Measurements from ENCODE around the gene RPAP3. TPM values are rescaled to one million over a fixed set of nuclear protein-coding genes. Genes with fewer than 3 reads are reported as not detected.

RPAP3 gene
- total RNA-seq (2022; extraction: Qiagen RNA extraction; ENCODE audit: low read depth), result 26.3 to 74.9 TPM (median 42.0 TPM) in 5 replicates

GRCh38 chr12:47705566-47706425 lies at the start of gene RPAP3:
TSS of gene RPAP3 (minus strand) at chr12:47706030. CDS start at chr12:47702840, 3,190 bp downstream.

GRCh38 chr12:47725091-47725772 lies 19.4 kb upstream of the RPAP3 start, which contains the start of gene ENDOU:
TSS of gene ENDOU (minus strand) at chr12:47725490. CDS start at chr12:47725413, 77 bp downstream.

Other genes with a start within 250 kb of the RPAP3 start
- 0.18 TPM in 1 of 5 replicates, not detected in the others for gene ENDOU, start 19.5 kb upstream of the RPAP3 start, total RNA-seq (2022; extraction: Qiagen RNA extraction; ENCODE audit: low read depth)
- gene RAPGEF3, start 52.9 kb upstream of the RPAP3 start, total RNA-seq (2022; extraction: Qiagen RNA extraction; ENCODE audit: low read depth), result 0.47 to 0.98 TPM (median 0.54 TPM) in 5 replicates
- 17.4 to 30.3 TPM (median 29.0 TPM) in 5 replicates for gene SLC48A1, start 67.2 kb upstream of the RPAP3 start, total RNA-seq (2022; extraction: Qiagen RNA extraction; ENCODE audit: low read depth)
- gene HDAC7, start 113.9 kb upstream of the RPAP3 start, total RNA-seq (2022; extraction: Qiagen RNA extraction; ENCODE audit: low read depth), result 35.6 to 65.6 TPM (median 56.3 TPM) in 5 replicates
- gene VDR, start 199.0 kb upstream of the RPAP3 start, total RNA-seq (2022; extraction: Qiagen RNA extraction; ENCODE audit: low read depth), result 2.5 to 3.2 TPM (median 2.8 TPM) in 5 replicates

All from A549 treated with ZK216348 at 1 μM for 4 hours (cell line).